Upper lobe of left lung (tissue), 4 donors: ENCODE measurements around the gene ADGRV1.
"Not testable (repeated sequence)": the region's sequence is repeated elsewhere in the genome, so short reads cannot be mapped to it uniquely, and the experiment has no call there.

Experiments used
- CTCF ChIP-seq, 6 experiments: fragments of 450-650 bp in 4 of 6; fragments of 200-600 bp in 2 of 6; sonication (generic) in 2 of 6; IDR thresholded peaks; one replicate each; pipeline ENCODE4 v1.5.1; 2016 to 2019; ENCODE audit warnings: antibody characterized with exemption in 6 of 6
- POLR2A ChIP-seq, 4 donors: fragments of 450-650 bp; IDR thresholded peaks; one replicate each; pipeline ENCODE4 v1.5.1; 2016 to 2017; ENCODE audit warnings: antibody characterized with exemption in 4 of 4, mild to moderate bottlenecking in 2 of 4
- POLR2AphosphoS5 ChIP-seq, 2 donors: sonication (generic); formaldehyde crosslinking; IDR thresholded peaks; one replicate each; pipeline ENCODE4 v1.5.1; 2017; ENCODE audit warnings: antibody characterized with exemption in 2 of 2

- TF ChIP-seq POLR2AphosphoS5, CTCF, POLR2A (IDR thresholded peaks at IDR 0.05): not testable (repeated sequence)
Measured at GRCh38 chr5:91052411-91052810, 493.8 kb downstream of the ADGRV1 start.
